Left ventricle myocardium superior (tissue), 1 donor: ENCODE data around the gene MYO18A. TPM values are rescaled to one million over a fixed set of nuclear protein-coding genes. Genes with fewer than 3 reads are reported as not detected.
"Not testable (repeated sequence)": the region's sequence is repeated elsewhere in the genome, so short reads cannot be mapped to it uniquely, and the experiment has no call there.

Experiments
- ATAC-seq: fragments of 200-7000 bp; cut with Tn5 transposase; one replicate; pipeline ENCODE4 v1.9.1; 2020; ENCODE audit warnings: mild to moderate bottlenecking, moderate library complexity
- DNase-seq: peaks from one replicate; pipeline ENCODE4 v3.0.0-alpha.2; 2020
- intact Hi-C: fragments of 100-400 bp; cut with micrococcal nuclease; formaldehyde crosslinking; loops from one replicate; pipeline ENCODE4 v1.11.0; 2022
- total RNA-seq: library from RNA; stranded (reverse); fragmentation: NEBNext Ultra II Directional; extraction: Animal tissue kit (Norgen Biotek cat#: 25700); gene quantifications from one replicate; pipeline ENCODE4 v1.2.1, GENCODE V29; 2021
- donor health status: DM: no; HTN: yes; CAD: no; lungs with severe emphysema.

The MYO18A gene
- total RNA-seq, 1 donor from 2014 or later = 346 TPM

- intact Hi-C loops, DNase-seq: not testable (repeated sequence)
- ATAC-seq = peak; percentile 77
Measured at GRCh38 chr17:29204068-29204804, 24.0 kb upstream of the MYO18A start.

GRCh38 chr17:29197516-29198272 lies 17.5 kb upstream of the MYO18A start:
- intact Hi-C loops = no loop called here
- DNase-seq (no peak), ATAC-seq (no peak)

- no peak for ATAC-seq
- DNase-seq = no peak
- intact Hi-C loops = no loop called here
Measured at GRCh38 chr17:29196769-29197515, 16.7 kb upstream of the MYO18A start.

- ATAC-seq (peak; percentile 52), DNase-seq (no peak)
- intact Hi-C loops = no loop called here
Measured at GRCh38 chr17:29195465-29196081, 15.4 kb upstream of the MYO18A start.

GRCh38 chr17:29194669-29195068 lies 14.5 kb upstream of the MYO18A start:
- DNase-seq (no peak), ATAC-seq (no peak)
- intact Hi-C loops = no loop called here

GRCh38 chr17:29193146-29193545 lies 12.9 kb upstream of the MYO18A start:
- DNase-seq (no peak), ATAC-seq (no peak)
- intact Hi-C loops = no loop called here

GRCh38 chr17:29190592-29191207 lies 10.5 kb upstream of the MYO18A start:
- no peak for DNase-seq
- intact Hi-C loops = no loop called here
- ATAC-seq = no peak

- DNase-seq (no peak), ATAC-seq (no peak)
- intact Hi-C loops = no loop called here
Measured at GRCh38 chr17:29190039-29190438, 9.8 kb upstream of the MYO18A start.

GRCh38 chr17:29189355-29189754 lies 9.2 kb upstream of the MYO18A start:
- intact Hi-C loops = no loop called here
- DNase-seq (no peak), ATAC-seq (no peak)

GRCh38 chr17:29181226-29181625 lies 1.0 kb upstream of the MYO18A start:
- intact Hi-C loops = no loop called here
- DNase-seq (no peak), ATAC-seq (no peak)

- DNase-seq (no peak), ATAC-seq (no peak)
- intact Hi-C loops = no loop called here
Measured at GRCh38 chr17:29180788-29181160, 576 bp upstream of the MYO18A start.

GRCh38 chr17:29179232-29180033 lies 765 bp downstream of the MYO18A start:
- ATAC-seq = peak; percentile 59
- intact Hi-C loops = no loop called here
- DNase-seq = peak; percentile 72

- no peak for DNase-seq
- intact Hi-C loops = no loop called here
- ATAC-seq = no peak
Measured at GRCh38 chr17:29178750-29179231, 1.4 kb downstream of the MYO18A start.

GRCh38 chr17:29177871-29178749 lies 2.1 kb downstream of the MYO18A start:
- DNase-seq (no peak), ATAC-seq (peak; percentile 2)
- intact Hi-C loops = no loop called here

GRCh38 chr17:29177541-29177870 lies 2.7 kb downstream of the MYO18A start:
- DNase-seq = no peak
- intact Hi-C loops = no loop called here
- no peak for ATAC-seq

- ATAC-seq = peak; percentile 56
- DNase-seq = peak; percentile 77
- intact Hi-C loops = no loop called here
Measured at GRCh38 chr17:29176558-29177351, 3.4 kb downstream of the MYO18A start.

GRCh38 chr17:29175349-29175748 lies 4.8 kb downstream of the MYO18A start:
- intact Hi-C loops = no loop called here
- ATAC-seq (no peak), DNase-seq (no peak)
